ENCODE results near the gene RAVER1. TPM values are rescaled to one million over a fixed set of nuclear protein-coding genes. Genes with fewer than 3 reads are reported as not detected.

Gene RAVER1
- total and polyA plus RNA-seq, 2 donors (not counting 3 experiments of a cell fraction or from before 2014, with no cell fraction given): 5.2 to 47.6 TPM

GRCh38 chr19:10284960-10285278 lies 48.4 kb downstream of the RAVER1 start:
- no peak overlapping the region for H2AFZ ChIP-seq (ENCODE audit: low read depth, low read length)
- H3K4me1 ChIP-seq (ENCODE audit: control insufficient read depth, extremely low read depth, insufficient read depth, low read length): peaks cover 14% of the 10 kb centered on the region
- dilution Hi-C loops (cut with MboI; ENCODE audit: extremely low pct_ligation_motif_present, low sequenced_read_pairs): no loop called here
- H3K9me1 ChIP-seq (replicated peaks; ENCODE audit: control insufficient read depth, extremely low read depth, insufficient read depth, low read length): no peaks in the 10 kb centered on the region
- H3K27me3 ChIP-seq (ENCODE audit: control insufficient read depth in 2 of 2, insufficient read depth in 2 of 2, low read length in 2 of 2): peaks cover under 1 to 8% of the 10 kb centered on the region in 2 experiments
- TF ChIP-seq JUN (IDR thresholded peaks at IDR 0.05; ENCODE audit: borderline replicate concordance, insufficient read depth, insufficient read length, low read depth): no peak
- no peak for TF ChIP-seq MAX (IDR thresholded peaks at IDR 0.05; ENCODE audit: insufficient read depth, insufficient read length)
- no peak for TF ChIP-seq POLR2AphosphoS5 (IDR thresholded peaks at IDR 0.05; ENCODE audit: insufficient read depth, low read depth, low read length)
- TF ChIP-seq POLR2A (IDR thresholded peaks at IDR 0.05; ENCODE audit: low read depth, low read length): no peak
- TF ChIP-seq EZH2 (IDR thresholded peaks at IDR 0.05; ENCODE audit: borderline replicate concordance, low read depth, low read length, severe bottlenecking): no peak
- TF ChIP-seq CTCF (IDR thresholded peaks at IDR 0.05; ENCODE audit: extremely low read depth in 1 of 2, insufficient read depth in 1 of 2, low read depth in 1 of 2, low read length in 2 of 2): no peak
- TF ChIP-seq GATA2 (IDR thresholded peaks at IDR 0.05; ENCODE audit: insufficient read depth, insufficient read length, low read depth, low read length): no peak
- TF ChIP-seq MYC (IDR thresholded peaks at IDR 0.05; ENCODE audit: low read depth, low read length): no peak
- no peak for TF ChIP-seq FOS (IDR thresholded peaks at IDR 0.05; ENCODE audit: borderline replicate concordance, insufficient read depth, low read length)
- intact Hi-C loops (cut with micrococcal nuclease): no loop called here
- no peak overlapping the region for H3K4me2 ChIP-seq (ENCODE audit: insufficient read depth, low read length)
- ChIA-PET POLR2A (no interaction called here), CTCF (interaction anchor here (1.5 to 4.1 kb wide), 3 partner anchors 13 to 104 kb away, joined by 4 to 14 read pairs (median 8); partner anchors contain the start of gene ICAM1)
- FAIRE-seq: no peak
- BruUV-seq (replicated peaks): no TSS peak
- H3K4me3 ChIP-seq (replicated peaks in 1 of 3; ENCODE audit: insufficient read depth in 1 of 3, low read depth in 1 of 3, low read length in 3 of 3): no peak overlapping the region
- H3K79me2 ChIP-seq (ENCODE audit: control insufficient read depth, insufficient read depth, low read length): no peaks in the 10 kb centered on the region
- DNase-seq (ENCODE audit: low read depth, low spot score): no peak
- no peaks in the 10 kb centered on the region for H4K20me1 ChIP-seq (replicated peaks; ENCODE audit: control insufficient read depth, extremely low read depth, insufficient read depth, low read length)
- H3K27ac ChIP-seq (ENCODE audit: insufficient read depth, low read depth, low read length): no peak overlapping the region
- H3K9me3 ChIP-seq (replicated peaks; ENCODE audit: control insufficient read depth, insufficient read depth, low read length): no peaks in the 10 kb centered on the region
- peaks cover 0 to 4% of the 10 kb centered on the region in 2 experiments for H3K36me3 ChIP-seq (ENCODE audit: control insufficient read depth in 2 of 2, extremely low read depth in 1 of 2, insufficient read depth in 2 of 2, low read length in 2 of 2)
- no peak overlapping the region for H3K9ac ChIP-seq (replicated peaks; ENCODE audit: extremely low read depth, insufficient read depth, low read length)

Measured in endothelial cell of umbilical vein (primary cell).